IPS-18a (cell line): ENCODE results near the gene CCDC186.
A peak's percentile ranks its signal among the peaks of the same experiment; 100 is the strongest.
"Not testable (repeated sequence)": the region's sequence is repeated elsewhere in the genome, so short reads cannot be mapped to it uniquely, and the experiment has no call there.

ENCODE experiments used
- H3K27ac ChIP-seq: one replicate; pipeline ENCODE4 v1.5.1; 2013; ENCODE audit warnings: low read length
- H3K27me3 ChIP-seq: one replicate; pipeline ENCODE4 v1.6.1; 2013; ENCODE audit warnings: mild to moderate bottlenecking, low read length; ENCODE audit not compliant: control insufficient read depth, insufficient read depth
- H3K36me3 ChIP-seq: one replicate; pipeline ENCODE4 v1.6.1; 2013; ENCODE audit warnings: low read depth, low read length; ENCODE audit not compliant: control insufficient read depth
- H3K4me1 ChIP-seq: one replicate; pipeline ENCODE4 v1.6.1; 2013; ENCODE audit warnings: low read depth, low read length; ENCODE audit not compliant: control insufficient read depth
- H3K4me3 ChIP-seq: one replicate; pipeline ENCODE4 v1.5.1; 2013; ENCODE audit warnings: low read length
- H3K9ac ChIP-seq: one replicate; pipeline ENCODE4 v1.6.1; 2013; ENCODE audit warnings: mild to moderate bottlenecking, low read length, moderate library complexity
- H3K9me3 ChIP-seq: one replicate; pipeline ENCODE4 v1.6.1; 2013; ENCODE audit warnings: low read depth, low read length; ENCODE audit not compliant: control insufficient read depth

Gene CCDC186

GRCh38 chr10:114173603-114173920 lies 441 bp downstream of the CCDC186 start:
- Histone ChIP-seq H3K4me3 (peak overlapping the region; percentile 81), H3K9me3 (peaks cover 4% of the 10 kb centered on the region), H3K27ac (no peak overlapping the region), H3K27me3 (peaks cover 15% of the 10 kb centered on the region), H3K9ac (peak overlapping the region; percentile 74), H3K36me3 (peaks cover 2% of the 10 kb centered on the region), H3K4me1 (peaks cover 16% of the 10 kb centered on the region)

- Histone ChIP-seq H3K36me3 (peaks cover 4% of the 10 kb centered on the region), H3K4me1 (peaks cover 16% of the 10 kb centered on the region), H3K4me3 (peak overlapping the region; percentile 81), H3K27me3 (peaks cover 15% of the 10 kb centered on the region), H3K9ac (peak overlapping the region; percentile 74), H3K9me3 (peaks cover 10% of the 10 kb centered on the region), H3K27ac (no peak overlapping the region)
Measured at GRCh38 chr10:114172776-114173602, 1.0 kb downstream of the CCDC186 start.

DNA sequence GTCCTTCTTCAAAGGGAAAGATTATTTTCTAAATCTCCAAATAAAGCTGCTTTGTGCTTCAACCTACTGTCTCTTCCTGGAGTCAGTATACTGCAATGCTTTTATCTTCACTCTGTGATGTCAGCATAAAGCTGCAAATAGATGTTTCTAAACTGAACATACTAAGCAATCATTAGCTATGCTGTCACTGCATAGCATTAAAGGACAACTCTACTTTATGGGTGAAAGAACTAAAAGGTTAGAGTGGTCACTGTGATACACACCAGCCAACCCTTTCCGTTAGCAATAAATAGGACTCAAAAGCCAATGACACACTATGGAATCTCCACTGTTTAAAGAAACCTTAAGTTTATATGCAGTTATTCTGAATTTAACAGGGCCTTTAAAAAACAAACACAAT lies 1.8 kb downstream of the CCDC186 start:
- no peak overlapping the region for H3K27ac ChIP-seq
- no peak overlapping the region for H3K9ac ChIP-seq
- peak overlapping the region; percentile 81 for H3K4me3 ChIP-seq

DNA sequence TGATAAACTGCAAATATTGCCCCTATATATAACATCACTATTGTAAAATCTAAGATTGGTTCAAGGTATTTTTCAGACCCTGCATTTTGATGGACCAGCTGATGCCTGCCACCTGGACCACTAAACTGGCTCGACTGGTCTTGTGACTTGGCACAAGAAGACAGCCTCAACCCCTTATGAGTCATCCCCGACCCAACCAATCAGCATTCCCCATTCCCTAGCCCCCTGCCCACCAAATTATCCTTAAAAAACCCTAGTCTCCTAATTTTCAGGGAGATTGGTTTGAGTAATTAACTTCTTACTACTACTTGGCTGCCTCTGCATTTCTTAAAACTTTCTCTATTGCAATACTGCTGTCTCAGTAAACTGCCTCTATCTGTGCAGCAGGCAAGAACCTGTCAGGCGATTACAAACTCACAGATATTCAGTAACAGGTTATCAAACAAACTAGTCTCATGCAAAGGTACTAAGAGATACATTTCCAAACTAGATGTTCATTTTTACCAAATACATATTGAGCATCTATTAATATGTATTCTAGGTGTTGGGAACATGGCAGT lies 5.5 kb downstream of the CCDC186 start:
- H3K27me3 ChIP-seq: no peaks in the 10 kb centered on the region
- peaks cover 4% of the 10 kb centered on the region for H3K36me3 ChIP-seq
- H3K4me1 ChIP-seq: peaks cover 26% of the 10 kb centered on the region
- no peak overlapping the region for H3K9ac ChIP-seq
- H3K4me3 ChIP-seq: no peak overlapping the region
- H3K27ac ChIP-seq: no peak overlapping the region
- H3K9me3 ChIP-seq: peaks cover 10% of the 10 kb centered on the region

More for the DNA sequence above, 1.8 kb downstream of the CCDC186 start:
- Histone ChIP-seq H3K9me3 (peaks cover 10% of the 10 kb centered on the region), H3K4me1 (peaks cover 16% of the 10 kb centered on the region), H3K27me3 (peaks cover 15% of the 10 kb centered on the region), H3K36me3 (peaks cover 4% of the 10 kb centered on the region)

DNA sequence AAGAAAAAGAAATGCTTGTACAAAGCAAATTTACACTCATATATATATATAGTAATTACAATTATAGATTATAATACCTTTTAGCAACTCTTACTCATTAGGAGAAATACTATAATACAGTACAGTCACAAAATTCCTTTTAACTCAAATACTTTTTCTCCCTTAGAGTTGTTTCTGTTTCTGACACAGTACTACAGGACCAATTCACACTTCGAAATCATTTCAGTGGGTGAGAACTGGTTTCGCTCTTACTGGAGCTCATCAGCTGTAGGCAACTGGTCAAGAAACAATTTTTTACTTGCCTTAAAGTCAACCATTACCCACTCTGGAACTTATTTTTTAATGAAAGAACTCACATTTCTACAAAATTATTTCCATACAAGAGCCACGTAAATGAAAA lies 6.0 kb downstream of the CCDC186 start:
- no peak overlapping the region for H3K27ac ChIP-seq
- H3K4me3 ChIP-seq: no peak overlapping the region
- H3K36me3 ChIP-seq: peaks cover 4% of the 10 kb centered on the region
- peaks cover 23% of the 10 kb centered on the region for H3K4me1 ChIP-seq
- no peaks in the 10 kb centered on the region for H3K27me3 ChIP-seq
- no peak overlapping the region for H3K9ac ChIP-seq
- H3K9me3 ChIP-seq: peaks cover 10% of the 10 kb centered on the region

DNA sequence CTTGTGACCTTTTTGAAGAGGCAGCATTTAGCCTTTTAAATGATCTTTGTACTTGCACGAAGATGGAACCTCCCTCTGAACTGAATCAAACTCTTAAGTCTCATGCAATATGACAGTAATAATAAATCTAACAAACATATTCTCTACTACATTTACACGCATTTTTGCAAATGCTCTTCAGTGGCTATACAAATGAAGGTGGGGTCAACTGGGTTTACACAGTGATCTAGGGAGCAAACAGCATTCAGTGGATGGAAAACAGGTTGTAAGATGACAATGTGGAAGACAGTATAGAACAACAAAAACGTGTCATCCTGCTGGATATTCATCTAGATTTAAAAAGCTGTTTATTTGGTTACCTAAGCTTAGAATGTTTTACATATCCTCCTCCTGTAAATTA lies 7.5 kb downstream of the CCDC186 start:
- peaks cover 12% of the 10 kb centered on the region for H3K36me3 ChIP-seq
- H3K9ac ChIP-seq: no peak overlapping the region
- H3K4me1 ChIP-seq: peaks cover 14% of the 10 kb centered on the region
- peak overlapping the region; percentile 30 for H3K4me3 ChIP-seq
- H3K27ac ChIP-seq: no peak overlapping the region
- peaks cover 10% of the 10 kb centered on the region for H3K9me3 ChIP-seq
- H3K27me3 ChIP-seq: no peaks in the 10 kb centered on the region

GRCh38 chr10:114166043-114166442 lies 8.0 kb downstream of the CCDC186 start:
- Histone ChIP-seq H3K9me3 (peaks cover 10% of the 10 kb centered on the region), H3K4me3 (peak overlapping the region; percentile 30), H3K27ac (no peak overlapping the region), H3K36me3 (peaks cover 12% of the 10 kb centered on the region), H3K27me3 (no peaks in the 10 kb centered on the region), H3K4me1 (peaks cover 14% of the 10 kb centered on the region), H3K9ac (no peak overlapping the region)

GRCh38 chr10:114163062-114163461 lies 10.9 kb downstream of the CCDC186 start:
- Histone ChIP-seq H3K36me3 (peaks cover 8% of the 10 kb centered on the region), H3K9ac (no peak overlapping the region), H3K9me3 (peaks cover under 1% of the 10 kb centered on the region), H3K4me3 (no peak overlapping the region), H3K4me1 (peaks cover 14% of the 10 kb centered on the region), H3K27me3 (no peaks in the 10 kb centered on the region), H3K27ac (no peak overlapping the region)

- Histone ChIP-seq H3K27me3 (no peaks in the 10 kb centered on the region), H3K4me3 (no peak overlapping the region), H3K9me3 (no peaks in the 10 kb centered on the region), H3K27ac (no peak overlapping the region), H3K36me3 (peaks cover 11% of the 10 kb centered on the region), H3K9ac (no peak overlapping the region), H3K4me1 (no peaks in the 10 kb centered on the region)
Measured at GRCh38 chr10:114157912-114158311, 16.1 kb downstream of the CCDC186 start.

DNA sequence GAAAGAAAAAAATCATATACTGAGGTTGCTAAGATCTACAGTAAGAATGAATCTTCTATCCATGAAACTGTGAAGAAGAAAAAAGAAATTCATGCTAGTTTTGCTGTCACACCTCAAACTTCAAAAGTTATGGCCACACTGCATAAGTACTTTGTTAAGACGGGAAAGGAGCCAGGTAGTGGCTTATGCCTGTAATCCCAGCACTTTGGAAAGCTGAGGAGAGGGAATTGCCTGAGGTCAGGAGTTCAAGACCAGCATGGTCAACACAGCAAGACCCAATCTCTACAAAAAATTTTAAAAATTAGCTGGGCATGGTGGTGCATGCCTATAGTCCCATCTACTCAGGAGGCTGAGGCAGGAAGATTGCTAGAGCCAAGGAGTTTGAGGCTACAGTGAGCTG lies 22.1 kb downstream of the CCDC186 start:
- no peaks in the 10 kb centered on the region for H3K27me3 ChIP-seq
- H3K4me3 ChIP-seq: no peak overlapping the region
- no peaks in the 10 kb centered on the region for H3K9me3 ChIP-seq
- peaks cover 6% of the 10 kb centered on the region for H3K36me3 ChIP-seq
- no peak overlapping the region for H3K27ac ChIP-seq
- H3K4me1 ChIP-seq: no peaks in the 10 kb centered on the region
- no peak overlapping the region for H3K9ac ChIP-seq

GRCh38 chr10:114151486-114151885 lies 22.5 kb downstream of the CCDC186 start:
- Histone ChIP-seq H3K4me1 (no peaks in the 10 kb centered on the region), H3K4me3 (no peak overlapping the region), H3K9ac (no peak overlapping the region), H3K27ac (no peak overlapping the region), H3K9me3 (no peaks in the 10 kb centered on the region), H3K36me3 (peaks cover 6% of the 10 kb centered on the region), H3K27me3 (no peaks in the 10 kb centered on the region)

- H3K36me3 ChIP-seq, H3K9ac ChIP-seq, H3K4me1 ChIP-seq, H3K27ac ChIP-seq, H3K4me3 ChIP-seq, H3K27me3 ChIP-seq, H3K9me3 ChIP-seq: not testable (repeated sequence)
Measured at GRCh38 chr10:114149476-114149875, 24.5 kb downstream of the CCDC186 start.
